H1 (cell line): ENCODE measurements around the gene SNED1. TPM values are rescaled to one million over a fixed set of nuclear protein-coding genes. Genes with fewer than 3 reads are reported as not detected.

Source experiments
- CTCF ChIA-PET: fragments of 300-600 bp; sonication (Branson Sonifier 250); formaldehyde crosslinking; loops from one replicate; lab custom pipeline; 2021; ENCODE audit not compliant: partially characterized antibody; lab: Charles Lee
- POLR2A ChIA-PET: fragments of 300-600 bp; sonication (Branson Sonifier 250); formaldehyde crosslinking; loops from one replicate; lab custom pipeline; 2021; ENCODE audit warnings: inconsistent platforms; ENCODE audit not compliant: partially characterized antibody; lab: Charles Lee
- DNase-seq, 2 experiments: peaks; one replicate each; pipeline versions ENCODE4 v3.0.0 to v3.0.0-alpha.2; 2010 to 2022; ENCODE audit warnings: low spot score in 2 of 2, low read depth in 1 of 2, mixed read lengths in 1 of 2
- FAIRE-seq: peaks from 2 replicates; lab custom pipeline; 2011; peaks lifted over from hg19 to GRCh38; lab: Jason Lieb, UNC
- H2AFZ ChIP-seq: 2 replicates; pipeline ENCODE4 v1.8.1; 2012; ENCODE audit warnings: low read length, inconsistent platforms
- H2AK5ac ChIP-seq: 2 replicates; pipeline ENCODE4 v1.6.1; 2013; ENCODE audit warnings: low read depth, low read length
- H2BK120ac ChIP-seq: replicated peaks from 2 replicates; pipeline ENCODE3; 2013; ENCODE audit warnings: low read depth, low read length, inconsistent platforms
- H2BK12ac ChIP-seq: 2 replicates; pipeline ENCODE4 v1.6.1; 2013; ENCODE audit warnings: low read depth, low read length
- H2BK15ac ChIP-seq: 2 replicates; pipeline ENCODE4 v1.6.1; 2013; ENCODE audit warnings: low read length
- H2BK20ac ChIP-seq: 2 replicates; pipeline ENCODE4 v1.6.1; 2013; ENCODE audit warnings: low read length
- H2BK5ac ChIP-seq: 2 replicates; pipeline ENCODE4 v1.6.1; 2013; ENCODE audit warnings: low read depth, low read length
- H3K14ac ChIP-seq: 2 replicates; pipeline ENCODE4 v1.6.1; 2013; ENCODE audit warnings: inconsistent platforms; ENCODE audit not compliant: insufficient read length
- H3K18ac ChIP-seq: 2 replicates; pipeline ENCODE4 v1.6.1; 2013; ENCODE audit warnings: low read length; ENCODE audit errors: extremely low read depth
- H3K23ac ChIP-seq: 2 replicates; pipeline ENCODE4 v1.6.1; 2013; ENCODE audit warnings: inconsistent platforms; ENCODE audit not compliant: insufficient read length
- H3K23me2 ChIP-seq: 2 replicates; pipeline ENCODE4 v1.6.1; 2013; ENCODE audit warnings: low read depth, low read length
- H3K27ac ChIP-seq: 2 replicates; pipeline ENCODE4 v1.6.1; 2011; ENCODE audit warnings: low read depth, low read length, inconsistent platforms
- H3K27me3 ChIP-seq, 4 experiments: replicated peaks in 1 of 4; 1 replicate in 1 of 4; 2 replicates in 3 of 4; pipeline versions ENCODE4 v1.6.1 to v1.8.1; 2011 to 2013; ENCODE audit warnings: low read length in 3 of 4, mild to moderate bottlenecking in 3 of 4, inconsistent platforms in 2 of 4, mixed read lengths in 2 of 4, moderate library complexity in 1 of 4; ENCODE audit not compliant: control insufficient read depth in 3 of 4, insufficient read depth in 3 of 4; ENCODE audit errors: extremely low read depth in 1 of 4
- H3K36me3 ChIP-seq, 4 experiments: 2 replicates each; pipeline versions ENCODE4 v1.6.1 to v1.8.1; 2011 to 2013; ENCODE audit warnings: mild to moderate bottlenecking in 4 of 4, low read length in 3 of 4, moderate library complexity in 2 of 4, control low read depth in 1 of 4, inconsistent platforms in 1 of 4; ENCODE audit not compliant: insufficient read depth in 4 of 4, control insufficient read depth in 2 of 4
- H3K4ac ChIP-seq: replicated peaks from 2 replicates; pipeline ENCODE3; 2013; ENCODE audit warnings: low read length, low read depth, mixed read lengths, inconsistent platforms; ENCODE audit not compliant: insufficient read length
- H3K4me1 ChIP-seq, 4 experiments: replicated peaks in 1 of 4; 1 replicate in 1 of 4; 2 replicates in 3 of 4; pipeline versions ENCODE4 v1.6.1 to v1.8.1; 2011 to 2013; ENCODE audit warnings: low read length in 3 of 4, inconsistent platforms in 2 of 4, mixed read lengths in 1 of 4; ENCODE audit not compliant: insufficient read depth in 4 of 4, control insufficient read depth in 3 of 4
- H3K4me2 ChIP-seq, 2 experiments: 2 replicates each; pipeline versions ENCODE4 v1.6.1 to v1.8.1; 2011 to 2013; ENCODE audit warnings: low read depth in 2 of 2, low read length in 2 of 2, control low read depth in 1 of 2, inconsistent platforms in 1 of 2, mild to moderate bottlenecking in 1 of 2; ENCODE audit not compliant: insufficient read depth in 1 of 2
- H3K4me3 ChIP-seq, 4 experiments: fragments of 200-600, 300-600 bp in 1 of 4; sonication (generic), shearing (Covaris generic), sonication (Bioruptor Twin) in 1 of 4; 2 replicates each; pipeline versions ENCODE4 v1.5.1 to v1.8.1; 2011 to 2016; ENCODE audit warnings: low read length in 4 of 4, low read depth in 3 of 4, control low read depth in 2 of 4, inconsistent platforms in 2 of 4, mild to moderate bottlenecking in 2 of 4, mixed read lengths in 1 of 4, moderate library complexity in 1 of 4; ENCODE audit not compliant: insufficient read depth in 2 of 4; ENCODE audit errors: extremely low read depth in 1 of 4
- H3K56ac ChIP-seq: replicated peaks from 2 replicates; pipeline ENCODE3; 2013; ENCODE audit warnings: low read depth, mild to moderate bottlenecking, mixed read lengths, low read length, inconsistent platforms; ENCODE audit not compliant: insufficient read length
- H3K79me1 ChIP-seq: 2 replicates; pipeline ENCODE4 v1.6.1; 2013; ENCODE audit warnings: low read depth, low read length, control low read depth
- H3K79me2 ChIP-seq, 2 experiments: 2 replicates each; pipeline versions ENCODE4 v1.6.1 to v1.8.1; 2012 to 2013; ENCODE audit warnings: low read length in 2 of 2, mild to moderate bottlenecking in 2 of 2, inconsistent platforms in 1 of 2; ENCODE audit not compliant: insufficient read depth in 2 of 2, control insufficient read depth in 1 of 2
- H3K9ac ChIP-seq, 4 experiments: replicated peaks in 1 of 4; 1 replicate in 1 of 4; 2 replicates in 3 of 4; pipeline versions ENCODE4 v1.6.1 to v1.8.1; 2011 to 2013; ENCODE audit warnings: low read depth in 3 of 4, low read length in 3 of 4, control low read depth in 2 of 4, mild to moderate bottlenecking in 2 of 4, moderate library complexity in 2 of 4, inconsistent platforms in 1 of 4; ENCODE audit errors: extremely low read depth in 1 of 4
- H3K9me3 ChIP-seq, 2 experiments: 2 replicates each; pipeline versions ENCODE4 v1.6.1 to v1.8.1; 2012 to 2013; ENCODE audit warnings: mild to moderate bottlenecking in 2 of 2, moderate library complexity in 2 of 2, control low read depth in 1 of 2, inconsistent platforms in 1 of 2, low read depth in 1 of 2, low read length in 1 of 2, mixed read lengths in 1 of 2; ENCODE audit not compliant: insufficient read depth in 2 of 2
- H4K20me1 ChIP-seq, 2 experiments: replicated peaks in 1 of 2; 2 replicates each; pipeline versions ENCODE3 to v1.8.1; 2011 to 2013; ENCODE audit warnings: inconsistent platforms in 2 of 2, low read length in 2 of 2, mild to moderate bottlenecking in 1 of 2; ENCODE audit not compliant: insufficient read depth in 2 of 2, control insufficient read depth in 1 of 2
- H4K5ac ChIP-seq: 2 replicates; pipeline ENCODE4 v1.6.1; 2013; ENCODE audit warnings: low read length, low read depth, mixed read lengths, inconsistent platforms; ENCODE audit not compliant: insufficient read length
- H4K8ac ChIP-seq: 2 replicates; pipeline ENCODE4 v1.8.0; 2013; ENCODE audit warnings: mild to moderate bottlenecking, moderate library complexity, low read length, inconsistent platforms; ENCODE audit not compliant: insufficient read depth; ENCODE audit errors: extremely low read depth
- H4K91ac ChIP-seq: replicated peaks from 2 replicates; pipeline ENCODE3; 2013; ENCODE audit warnings: low read length, mixed read lengths, inconsistent platforms; ENCODE audit not compliant: insufficient read length
- BCL11A ChIP-seq, 2 experiments: IDR thresholded peaks; one replicate each; pipeline ENCODE4 v1.6.1; 2011; ENCODE audit warnings: low read depth in 2 of 2, low read length in 2 of 2, mild to moderate bottlenecking in 2 of 2
- RXRA ChIP-seq: IDR thresholded peaks from 2 replicates; pipeline ENCODE4 v1.6.1; 2011; ENCODE audit warnings: low read depth, mild to moderate bottlenecking, low read length, moderate library complexity; ENCODE audit not compliant: insufficient read depth
- WGBS, 2 experiments: shearing (Covaris generic) in 1 of 2; methylation state at CpG; one replicate each; pipeline versions ENCODE4 v1.1.6 to v1.1.7; 2013 to 2015; ENCODE audit warnings: low lambda C conversion rate in 2 of 2, mixed read lengths in 2 of 2, inconsistent platforms in 1 of 2, low coverage in 1 of 2, missing lambda C conversion rate in 1 of 2; ENCODE audit not compliant: insufficient replicate concordance in 2 of 2, insufficient coverage in 1 of 2, insufficient read length in 1 of 2; ENCODE audit errors: extremely low coverage in 1 of 2, missing lambda C conversion rate in 1 of 2; 5-methylcytosine and 5-hydroxymethylcytosine counted together
- polyA plus RNA-seq, 7 experiments: library from polyadenylated mRNA; depleted of rRNA in 3 of 7; stranded (reverse) in 5 of 7; unstranded in 2 of 7; fragments of >200 nt in 5 of 7; fragments of 200-250 nt in 2 of 7; gene quantifications; 1 replicate in 5 of 7; 2 replicates in 1 of 7; 4 replicates in 1 of 7; pipeline versions ENCODE4 v1.2.1 to v1.2.3, GENCODE V29; 2011 to 2013; ENCODE audit warnings: missing spikeins in 2 of 7, mixed read lengths in 2 of 7
- total RNA-seq: library from RNA; stranded (reverse); fragmentation: NEBNext Ultra II Directional; extraction: Animal tissue kit (Norgen Biotek cat#: 25700); gene quantifications from 2 replicates; pipeline ENCODE4 v1.2.1, GENCODE V29; 2021

Gene SNED1
- total and polyA plus RNA-seq, 2 of the 8 experiments (the other 6 are each of a cell fraction or from before 2014, with no cell fraction given), result 1.9 TPM

DNA sequence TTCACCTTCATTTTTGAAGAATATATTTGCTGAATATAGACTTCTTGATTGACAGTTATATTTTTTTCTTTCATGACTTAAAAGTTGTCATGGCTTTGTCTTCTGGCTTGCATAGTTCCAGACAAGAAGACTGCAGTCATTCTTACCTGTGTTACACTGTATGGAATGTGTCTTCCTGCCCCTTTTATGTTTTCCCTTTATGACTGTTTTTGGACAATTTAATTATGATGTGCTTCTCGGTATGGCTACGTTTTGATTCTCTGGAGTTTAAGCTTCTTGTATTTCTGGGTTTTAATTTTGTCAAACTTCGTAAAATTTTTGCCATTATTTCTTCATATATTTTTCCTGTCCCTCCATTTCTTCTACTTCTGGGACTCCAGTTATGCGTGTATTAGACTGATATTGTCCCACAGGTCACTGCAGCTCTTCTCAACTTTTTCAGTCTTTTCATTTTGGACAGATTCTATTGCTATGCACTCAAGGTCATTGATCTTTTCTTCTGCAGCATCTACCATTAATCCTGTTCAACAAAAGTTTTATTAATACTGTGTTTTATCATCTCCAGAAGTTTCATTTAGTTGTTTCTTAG lies 86.5 kb downstream of the SNED1 start:
- no peak overlapping the region for H2BK15ac ChIP-seq

More for the DNA sequence above, 86.5 kb downstream of the SNED1 start:
- no peaks in the 10 kb centered on the region for H3K79me1 ChIP-seq
- no peak overlapping the region for H4K8ac ChIP-seq
- CTCF ChIA-PET, result interaction anchor here (1.0 to 1.1 kb wide), 2 partner anchors 16 to 102 kb away, joined by 3 read pairs; no protein-coding TSS in a partner anchor
- H3K14ac ChIP-seq, result no peak overlapping the region
- no peaks in the 10 kb centered on the region for H3K23me2 ChIP-seq
- no peak overlapping the region for H2BK5ac ChIP-seq
- DNase-seq (no peak), FAIRE-seq (no peak)
- H2AFZ ChIP-seq, result no peak overlapping the region
- no peak overlapping the region for H3K18ac ChIP-seq
- H3K36me3 ChIP-seq, result peaks cover 0 to 15% (median 7%) of the 10 kb centered on the region in 4 experiments; a peak in 5 of 8 replicates
- no peak overlapping the region for H3K4ac ChIP-seq
- H3K79me2 ChIP-seq, result no peaks in the 10 kb centered on the region
- H4K91ac ChIP-seq, result no peak overlapping the region
- no peaks in the 10 kb centered on the region for H3K27me3 ChIP-seq
- H3K4me1 ChIP-seq, result no peaks in the 10 kb centered on the region
- no peak for TF ChIP-seq BCL11A (IDR thresholded peaks at IDR 0.05; ENCODE audit: low read depth in 2 of 2, low read length in 2 of 2)
- no peak for TF ChIP-seq RXRA
- H3K27ac ChIP-seq, result no peak overlapping the region
- no peak overlapping the region for H2BK12ac ChIP-seq
- peaks cover 0 to 6% of the 10 kb centered on the region in 2 experiments for H4K20me1 ChIP-seq
- WGBS, 2 experiments, result 87% methylated on average over 4 of the region's 4 CpGs; no CpG with 5 or more reads in 1 of the 2 experiments
- H3K9ac ChIP-seq, result no peak overlapping the region
- no peaks in the 10 kb centered on the region for H3K9me3 ChIP-seq
- no peak overlapping the region for H3K56ac ChIP-seq
- no peak overlapping the region for H3K4me2 ChIP-seq
- POLR2A ChIA-PET, result no interaction called here
- no peak overlapping the region for H4K5ac ChIP-seq
- H2BK20ac ChIP-seq, result no peak overlapping the region
- H2AK5ac ChIP-seq, result no peak overlapping the region
- no peak overlapping the region for H2BK120ac ChIP-seq
- no peak overlapping the region for H3K23ac ChIP-seq
- H3K4me3 ChIP-seq, result no peak overlapping the region
